Muscle of leg (tissue), 11 donors: ENCODE results near the gene SLC16A12. TPM values are rescaled to one million over a fixed set of nuclear protein-coding genes. Genes with fewer than 3 reads are reported as not detected.
"Not testable (repeated sequence)": the region's sequence is repeated elsewhere in the genome, so short reads cannot be mapped to it uniquely, and the experiment has no call there.

Experiments used
- DNase-seq: peaks from one replicate; pipeline ENCODE4 v3.0.0; 2013
- H3K27ac ChIP-seq: one replicate; pipeline ENCODE4 v1.5.1; 2013; ENCODE audit warnings: mild to moderate bottlenecking, low read length, control low read depth
- H3K27me3 ChIP-seq: one replicate; pipeline ENCODE4 v1.6.1; 2013; ENCODE audit warnings: low read length; ENCODE audit not compliant: control insufficient read depth, insufficient read depth
- H3K36me3 ChIP-seq: one replicate; pipeline ENCODE4 v1.6.1; 2013; ENCODE audit warnings: low read length; ENCODE audit not compliant: control insufficient read depth, insufficient read depth
- H3K4me1 ChIP-seq: one replicate; pipeline ENCODE4 v1.6.1; 2013; ENCODE audit warnings: low read length; ENCODE audit not compliant: control insufficient read depth, insufficient read depth
- H3K4me3 ChIP-seq: one replicate; pipeline ENCODE4 v1.5.1; 2013; ENCODE audit warnings: low read length, control low read depth
- H3K9me3 ChIP-seq: replicated peaks from 2 replicates; pipeline ENCODE4 v1.6.1; 2013; ENCODE audit warnings: low read depth, low read length; ENCODE audit not compliant: control insufficient read depth
- WGBS: methylation state at CpG from one replicate; pipeline ENCODE4 v1.1.5; 2013; ENCODE audit warnings: missing lambda C conversion rate; ENCODE audit not compliant: insufficient coverage; 5-methylcytosine and 5-hydroxymethylcytosine counted together
- polyA plus RNA-seq, 8 donors: library from polyadenylated mRNA; unstranded; fragments of 120-200 nt; gene quantifications; one replicate each; pipeline versions ENCODE4 v1.2.1 to v1.2.3, GENCODE V29; 2013; ENCODE audit warnings: inconsistent platforms in 1 of 8, low replicate concordance in 1 of 8; ENCODE audit not compliant: insufficient read length in 8 of 8, insufficient read depth in 1 of 8
- total RNA-seq: library from RNA; stranded (reverse); fragments of 120-200 nt; gene quantifications from one replicate; pipeline ENCODE4 v1.2.4, GENCODE V29; 2013

SLC16A12 gene
- total and polyA plus RNA-seq, 9 donors: 0.67 to 2.3 (median 1.5) TPM

DNA sequence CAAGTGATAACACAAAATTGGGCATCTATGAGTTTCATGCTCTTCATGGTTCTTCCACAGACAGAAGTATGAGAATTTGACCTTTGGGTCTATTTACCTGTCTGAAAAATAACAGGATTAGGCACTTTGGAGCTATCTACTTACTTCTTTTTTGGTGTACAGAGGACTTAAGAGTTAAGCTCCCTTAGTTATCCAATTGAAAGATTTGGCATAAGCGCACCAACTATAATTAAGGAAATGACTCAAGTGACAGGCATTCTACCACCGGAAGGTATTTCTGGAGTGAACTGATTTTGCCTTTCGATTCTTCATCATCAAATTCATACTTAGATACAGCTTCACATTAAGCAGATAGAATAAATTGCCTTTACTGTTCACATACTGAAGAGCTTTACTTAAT lies 77.1 kb downstream of the SLC16A12 start:
- WGBS: no CpG with 5 or more reads among the region's 3 CpGs
- no peak overlapping the region for H3K27ac ChIP-seq

DNA sequence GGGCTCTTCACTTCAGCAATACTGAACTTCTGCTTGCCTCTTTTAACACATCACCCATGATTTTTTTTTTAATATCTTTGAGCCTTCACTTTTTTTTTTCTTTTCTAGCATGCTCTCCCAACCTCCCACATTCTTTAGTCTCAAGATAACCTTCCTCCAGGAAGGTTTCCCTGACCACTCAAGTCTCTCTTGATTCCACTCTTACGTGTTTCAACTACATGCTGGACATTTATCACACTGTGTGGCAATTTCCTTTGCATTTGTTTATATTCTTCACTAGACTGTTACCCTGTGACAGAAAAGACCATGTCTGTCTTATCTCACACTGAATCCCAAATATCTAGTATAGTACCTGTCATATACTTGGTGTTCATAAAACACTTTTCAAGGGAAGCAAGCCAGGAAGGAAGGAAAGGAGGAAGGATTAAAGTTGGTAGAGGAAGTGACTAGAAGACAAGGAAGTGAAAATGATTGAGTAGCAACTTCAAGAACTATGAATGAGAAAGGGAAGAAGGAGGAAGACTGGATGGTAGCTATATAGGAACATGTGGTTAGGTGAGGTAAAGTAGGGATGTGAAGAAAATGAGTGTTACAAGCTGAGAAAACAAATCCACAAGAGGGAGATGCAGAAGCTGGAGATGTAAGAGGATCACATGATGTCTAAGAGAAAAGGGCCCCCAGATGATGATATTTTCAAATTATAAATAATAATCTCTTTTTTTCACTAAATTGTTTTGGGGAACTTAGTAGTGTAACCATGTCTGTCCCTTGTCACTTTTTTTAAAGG lies 80.6 kb downstream of the SLC16A12 start:
- Histone ChIP-seq H3K27ac (no peak overlapping the region), H3K36me3 (no peaks in the 10 kb centered on the region), H3K9me3 (no peaks in the 10 kb centered on the region), H3K27me3 (no peaks in the 10 kb centered on the region), H3K4me3 (no peak overlapping the region), H3K4me1 (no peaks in the 10 kb centered on the region)
- 67% methylated on average over 1 of the region's 1 CpG for WGBS
- DNase-seq: no peak

More for the DNA sequence above, 77.1 kb downstream of the SLC16A12 start:
- Histone ChIP-seq H3K9me3 (no peaks in the 10 kb centered on the region), H3K4me1 (no peaks in the 10 kb centered on the region), H3K36me3 (no peaks in the 10 kb centered on the region), H3K27me3 (no peaks in the 10 kb centered on the region), H3K4me3 (no peak overlapping the region)
- no peak for DNase-seq

DNA sequence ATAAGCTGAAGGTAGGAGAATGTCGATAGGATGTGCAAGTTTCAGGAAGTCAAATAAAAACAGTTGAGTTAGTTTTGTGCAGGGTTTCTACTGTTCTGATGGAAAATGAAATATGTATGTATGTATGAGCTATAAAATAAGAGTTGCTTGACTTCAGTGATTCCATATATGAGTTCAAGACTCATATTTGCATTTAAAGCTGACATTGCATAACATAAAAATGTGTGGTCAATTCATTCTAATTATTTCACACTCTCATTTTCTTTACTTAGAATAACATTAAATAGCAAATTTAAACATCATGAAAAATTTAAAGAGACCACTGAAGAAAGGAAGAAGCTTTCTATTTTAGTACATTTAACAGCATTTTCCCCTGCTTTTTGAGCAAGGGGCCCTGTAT lies 83.2 kb downstream of the SLC16A12 start:
- no CpG with 5 or more reads among the region's 1 CpG for WGBS
- no peaks in the 10 kb centered on the region for H3K36me3 ChIP-seq
- no peak for DNase-seq

DNA sequence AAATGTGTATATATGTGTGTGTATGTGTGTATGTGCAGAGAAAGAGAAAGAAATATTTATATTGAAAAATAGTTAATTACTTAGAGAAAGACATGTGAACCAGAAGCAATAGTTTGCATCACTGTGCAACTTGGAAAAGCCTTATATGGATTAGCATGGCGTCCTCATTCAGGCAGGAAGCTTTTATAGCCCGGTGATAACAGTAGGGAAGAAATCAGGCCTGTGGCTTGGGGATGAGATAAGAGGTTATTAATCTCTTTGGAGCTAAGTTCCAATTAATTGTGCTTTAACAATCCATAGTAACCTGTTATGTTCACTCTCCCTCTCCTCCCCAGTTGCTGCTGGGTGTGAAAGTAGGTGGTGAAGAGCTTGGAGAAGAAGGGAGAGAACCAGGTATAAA lies 84.5 kb downstream of the SLC16A12 start:
- Histone ChIP-seq H3K9me3 (no peaks in the 10 kb centered on the region), H3K4me1 (no peaks in the 10 kb centered on the region), H3K4me3 (no peak overlapping the region), H3K36me3 (no peaks in the 10 kb centered on the region), H3K27me3 (no peaks in the 10 kb centered on the region), H3K27ac (no peak overlapping the region)
- WGBS: 100% methylated on average over 1 of the region's 2 CpGs
- DNase-seq: no peak

More for the DNA sequence above, 83.2 kb downstream of the SLC16A12 start:
- H3K27me3 ChIP-seq: no peaks in the 10 kb centered on the region
- H3K4me1 ChIP-seq: no peaks in the 10 kb centered on the region
- H3K4me3 ChIP-seq: no peak overlapping the region
- no peak overlapping the region for H3K27ac ChIP-seq
- no peaks in the 10 kb centered on the region for H3K9me3 ChIP-seq

DNA sequence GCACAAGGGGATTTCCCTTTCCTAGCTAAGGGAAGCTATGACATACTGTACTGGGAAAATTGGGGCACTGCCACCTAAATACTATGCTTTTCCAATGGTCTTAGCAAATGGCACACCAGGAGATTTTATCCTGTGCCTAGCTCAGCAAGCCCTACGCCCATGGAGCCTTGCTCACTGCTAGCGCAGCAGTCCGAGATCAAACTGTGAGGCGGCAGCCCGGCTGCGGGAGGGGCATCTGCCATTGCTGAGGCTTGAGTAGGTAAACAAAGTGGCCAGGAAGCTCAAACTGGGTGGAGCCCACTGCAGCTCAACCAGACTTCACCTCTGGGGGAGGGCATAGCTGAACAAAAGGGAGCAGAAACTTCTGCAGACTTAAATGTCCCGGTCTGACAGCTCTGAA lies 90.6 kb downstream of the SLC16A12 start:
- WGBS: 93% methylated on average over 4 of the region's 7 CpGs
- H3K4me1 ChIP-seq, H3K4me3 ChIP-seq, H3K27me3 ChIP-seq, H3K27ac ChIP-seq, DNase-seq, H3K36me3 ChIP-seq, H3K9me3 ChIP-seq: not testable (repeated sequence)

DNA sequence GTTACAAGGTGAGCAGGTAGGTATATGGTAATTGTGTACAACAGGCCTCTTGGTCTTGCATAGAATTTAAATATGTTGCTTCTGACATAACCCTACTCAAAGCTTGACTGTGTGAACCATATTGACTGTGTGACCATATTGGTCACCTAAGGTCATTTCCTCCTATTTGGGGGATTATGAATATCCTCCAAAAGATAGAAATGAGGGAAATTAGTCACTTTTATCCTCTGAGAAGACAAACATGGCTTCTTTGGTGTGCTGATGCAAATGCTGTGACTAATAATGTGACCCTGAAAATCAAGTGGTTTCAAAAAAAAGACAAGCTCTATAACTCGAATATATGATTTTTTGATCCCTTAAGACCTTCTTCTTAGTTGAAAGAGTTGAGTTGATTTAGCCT lies 93.1 kb downstream of the SLC16A12 start:
- no CpG with 5 or more reads among the region's 1 CpG for WGBS
- no peaks in the 10 kb centered on the region for H3K4me1 ChIP-seq
- H3K36me3 ChIP-seq: no peaks in the 10 kb centered on the region
- no peak for DNase-seq
- no peak overlapping the region for H3K27ac ChIP-seq
- no peaks in the 10 kb centered on the region for H3K9me3 ChIP-seq
- no peaks in the 10 kb centered on the region for H3K27me3 ChIP-seq
- H3K4me3 ChIP-seq: no peak overlapping the region

DNA sequence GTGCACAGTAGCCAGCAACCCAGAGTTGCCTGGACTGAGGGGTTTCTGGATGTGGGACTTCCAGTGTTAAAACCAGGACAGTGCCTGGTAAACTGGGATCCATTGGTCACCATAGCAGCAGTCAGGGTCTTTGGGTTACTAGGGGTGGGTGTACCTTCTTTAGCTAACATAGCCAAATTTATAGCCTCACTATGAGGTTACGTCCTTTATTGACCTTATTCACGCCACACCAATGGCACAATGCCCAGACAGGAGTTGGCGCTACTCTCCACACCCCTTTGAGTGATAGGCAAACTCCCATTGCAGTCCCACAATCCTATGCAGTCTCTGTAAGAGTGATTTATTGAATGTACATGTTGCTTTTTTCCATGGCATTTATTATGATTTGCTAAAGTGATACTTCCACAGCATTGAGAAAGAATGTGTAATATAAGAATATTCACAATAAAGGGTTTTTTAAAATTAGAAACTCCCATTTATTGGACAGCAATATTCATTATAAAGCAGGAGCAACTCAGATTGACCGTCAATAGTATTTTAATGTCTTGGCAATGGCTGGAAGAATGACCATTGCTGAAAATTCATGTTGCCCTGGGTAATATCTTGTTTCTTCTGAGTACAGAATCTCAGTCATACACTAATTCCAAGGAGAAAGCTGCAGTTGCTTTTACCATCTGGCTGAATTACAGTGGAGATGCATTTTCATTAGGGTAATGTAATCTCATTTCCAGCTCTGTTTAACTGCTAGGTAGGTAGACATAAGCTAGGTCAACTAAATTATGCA lies 95.0 kb downstream of the SLC16A12 start:
- H3K4me1 ChIP-seq: no peaks in the 10 kb centered on the region
- peaks cover 2% of the 10 kb centered on the region for H3K27me3 ChIP-seq
- H3K9me3 ChIP-seq: no peaks in the 10 kb centered on the region
- no peak for DNase-seq
- no peak overlapping the region for H3K27ac ChIP-seq
- H3K4me3 ChIP-seq: no peak overlapping the region
- no peaks in the 10 kb centered on the region for H3K36me3 ChIP-seq
- no CpG with 5 or more reads among the region's 4 CpGs for WGBS

DNA sequence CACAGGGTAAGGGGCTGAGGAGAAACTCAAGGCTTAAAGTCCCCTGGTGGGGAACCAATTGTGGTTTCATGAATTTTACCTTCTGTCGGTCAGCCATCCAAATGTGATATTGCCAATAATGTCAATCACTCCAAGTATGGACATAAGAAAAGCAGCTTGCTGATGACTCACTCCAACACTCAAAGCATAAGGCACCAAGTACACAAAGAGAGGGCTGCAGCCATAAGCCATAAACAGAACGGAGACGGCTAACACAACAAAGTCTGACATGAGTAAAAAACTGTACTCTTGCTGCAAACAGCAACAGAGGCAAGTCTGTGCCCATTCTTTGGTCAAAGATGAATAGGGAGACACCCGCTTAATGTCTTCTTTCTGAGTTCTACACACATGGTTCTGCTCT lies 96.9 kb downstream of the SLC16A12 start:
- Histone ChIP-seq H3K27ac (no peak overlapping the region), H3K9me3 (no peaks in the 10 kb centered on the region), H3K27me3 (peaks cover 2% of the 10 kb centered on the region), H3K4me1 (no peaks in the 10 kb centered on the region), H3K4me3 (no peak overlapping the region), H3K36me3 (no peaks in the 10 kb centered on the region)
- no peak for DNase-seq
- WGBS: no CpG with 5 or more reads among the region's 4 CpGs

DNA sequence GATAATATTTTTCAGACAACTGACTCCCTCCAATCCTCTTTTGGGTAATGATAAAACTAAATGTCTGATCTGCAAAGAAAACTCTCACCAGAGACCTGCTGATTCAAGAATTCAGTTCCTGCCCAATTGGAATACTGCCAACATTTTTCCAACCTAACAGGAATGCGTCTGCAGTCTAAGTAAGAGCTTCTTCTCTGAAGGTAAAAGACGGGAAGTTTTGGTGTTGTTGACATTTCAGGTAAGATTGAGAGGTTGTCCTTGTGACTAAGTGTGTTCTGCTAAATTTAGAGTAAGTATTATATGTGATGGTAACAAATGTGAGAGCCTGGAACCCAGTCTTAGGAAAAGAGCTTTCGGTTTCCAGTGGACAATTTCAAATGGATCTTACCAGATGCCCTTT lies 103.4 kb downstream of the SLC16A12 start:
- H3K27ac ChIP-seq: no peak overlapping the region
- H3K4me1 ChIP-seq: no peaks in the 10 kb centered on the region
- no peak overlapping the region for H3K4me3 ChIP-seq
- no CpG with 5 or more reads among the region's 3 CpGs for WGBS
- peaks cover 2% of the 10 kb centered on the region for H3K27me3 ChIP-seq
- DNase-seq: peak; percentile 38
- H3K9me3 ChIP-seq: no peaks in the 10 kb centered on the region
- H3K36me3 ChIP-seq: no peaks in the 10 kb centered on the region

DNA sequence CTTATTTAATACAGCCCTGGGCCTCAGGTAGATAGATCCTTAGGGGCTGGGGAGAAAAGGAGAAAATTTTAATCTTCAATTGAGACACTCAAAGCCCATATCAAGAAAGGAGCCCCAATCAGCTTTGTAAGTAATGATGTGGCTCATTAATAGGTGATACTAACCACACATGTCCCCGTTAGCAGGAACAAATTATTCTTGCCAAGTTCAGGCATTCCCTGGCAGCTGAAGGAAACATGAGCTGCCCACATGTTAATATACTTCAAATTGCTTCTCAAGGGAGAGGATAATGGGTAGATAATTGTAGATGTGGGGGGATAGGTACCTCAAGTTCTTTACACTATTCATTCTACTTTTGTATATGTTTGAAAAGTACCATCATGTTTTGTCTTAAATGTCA lies 106.5 kb downstream of the SLC16A12 start:
- no peak overlapping the region for H3K4me3 ChIP-seq
- peak; percentile 30 for DNase-seq
- no peaks in the 10 kb centered on the region for H3K36me3 ChIP-seq
- H3K27ac ChIP-seq: no peak overlapping the region
- WGBS: no CpG with 5 or more reads among the region's 1 CpG
- no peaks in the 10 kb centered on the region for H3K9me3 ChIP-seq
- H3K4me1 ChIP-seq: no peaks in the 10 kb centered on the region
- H3K27me3 ChIP-seq: no peaks in the 10 kb centered on the region
